Upper lobe of right lung (tissue), 1 donor: ENCODE data around the gene SEBOX. TPM values are rescaled to one million over a fixed set of nuclear protein-coding genes. Genes with fewer than 3 reads are reported as not detected.

ENCODE experiments used
- ATAC-seq: fragments of 200-7000 bp; cut with Tn5 transposase; one replicate; pipeline ENCODE4 v1.9.1; 2020; ENCODE audit warnings: mild to moderate bottlenecking, moderate library complexity
- DNase-seq: peaks from one replicate; pipeline ENCODE4 v3.0.0-alpha.2; 2020
- H3K27ac ChIP-seq: fragments of 200-600 bp; one replicate; pipeline ENCODE4 v1.8.0; 2022
- H3K27me3 ChIP-seq: fragments of 200-600 bp; one replicate; pipeline ENCODE4 v1.8.0; 2022; ENCODE audit warnings: mild to moderate bottlenecking
- H3K36me3 ChIP-seq: fragments of 200-600 bp; one replicate; pipeline ENCODE4 v1.8.0; 2022
- H3K4me1 ChIP-seq: fragments of 200-600 bp; one replicate; pipeline ENCODE4 v1.8.0; 2022
- H3K4me3 ChIP-seq: fragments of 200-600 bp; one replicate; pipeline ENCODE4 v1.8.0; 2022; ENCODE audit warnings: mild to moderate bottlenecking
- H3K9me3 ChIP-seq: fragments of 200-600 bp; one replicate; pipeline ENCODE4 v1.8.0; 2022
- intact Hi-C: fragments of 100-400 bp; cut with DNase I; formaldehyde crosslinking; loops from one replicate; pipeline ENCODE4 v1.11.0; 2022
- total RNA-seq: library from RNA; stranded (reverse); fragmentation: NEBNext Ultra II Directional; extraction: Animal tissue kit (Norgen Biotek cat#: 25700); gene quantifications from one replicate; pipeline ENCODE4 v1.2.1, GENCODE V29; 2021
- TF ChIP-seq, protein P1 (sequence below): fragments of 200-600 bp; IDR thresholded peaks from one replicate; pipeline ENCODE4 v1.8.0; 2022; ENCODE audit warnings: antibody characterized with exemption
- donor health status: DM: no; HTN: yes; CAD: no; lungs with severe emphysema.

SEBOX gene
- total RNA-seq, 1 donor from 2014 or later, result not detected

- no peaks in the 10 kb centered on the region for H3K9me3 ChIP-seq
- TF ChIP-seq, protein P1, sequence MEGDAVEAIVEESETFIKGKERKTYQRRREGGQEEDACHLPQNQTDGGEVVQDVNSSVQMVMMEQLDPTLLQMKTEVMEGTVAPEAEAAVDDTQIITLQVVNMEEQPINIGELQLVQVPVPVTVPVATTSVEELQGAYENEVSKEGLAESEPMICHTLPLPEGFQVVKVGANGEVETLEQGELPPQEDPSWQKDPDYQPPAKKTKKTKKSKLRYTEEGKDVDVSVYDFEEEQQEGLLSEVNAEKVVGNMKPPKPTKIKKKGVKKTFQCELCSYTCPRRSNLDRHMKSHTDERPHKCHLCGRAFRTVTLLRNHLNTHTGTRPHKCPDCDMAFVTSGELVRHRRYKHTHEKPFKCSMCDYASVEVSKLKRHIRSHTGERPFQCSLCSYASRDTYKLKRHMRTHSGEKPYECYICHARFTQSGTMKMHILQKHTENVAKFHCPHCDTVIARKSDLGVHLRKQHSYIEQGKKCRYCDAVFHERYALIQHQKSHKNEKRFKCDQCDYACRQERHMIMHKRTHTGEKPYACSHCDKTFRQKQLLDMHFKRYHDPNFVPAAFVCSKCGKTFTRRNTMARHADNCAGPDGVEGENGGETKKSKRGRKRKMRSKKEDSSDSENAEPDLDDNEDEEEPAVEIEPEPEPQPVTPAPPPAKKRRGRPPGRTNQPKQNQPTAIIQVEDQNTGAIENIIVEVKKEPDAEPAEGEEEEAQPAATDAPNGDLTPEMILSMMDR, result no peak
- H3K36me3 ChIP-seq, result peaks cover 10% of the 10 kb centered on the region
- peaks cover 14% of the 10 kb centered on the region for H3K4me1 ChIP-seq
- DNase-seq (no peak), ATAC-seq (no peak)
- no peaks in the 10 kb centered on the region for H3K27me3 ChIP-seq
- no peak overlapping the region for H3K4me3 ChIP-seq
- intact Hi-C loops, result no loop called here
- no peak overlapping the region for H3K27ac ChIP-seq
These were observed 37.8 kb upstream of the SEBOX start for GRCh38 chr17:28402844-28403243.

DNA sequence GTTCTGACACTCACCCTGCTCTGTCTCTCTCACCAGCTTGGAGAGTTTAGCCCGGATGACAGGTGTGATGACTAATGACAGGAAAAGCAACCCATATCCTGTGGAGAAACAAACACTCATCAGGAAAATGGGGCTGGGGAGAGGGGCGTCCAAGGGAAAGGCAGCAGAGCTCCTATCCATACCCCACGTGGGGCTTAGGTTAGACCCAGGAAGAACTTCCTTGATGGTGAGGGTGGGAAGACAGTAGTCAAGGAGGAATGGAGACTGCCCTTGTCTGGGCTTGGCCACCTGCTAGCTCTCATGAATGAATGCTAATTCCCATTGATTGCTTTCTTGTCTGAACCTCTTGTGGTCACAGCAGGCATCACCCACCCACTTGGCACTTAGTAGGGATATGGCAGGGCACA is 37.2 kb upstream of the SEBOX start:
- Histone ChIP-seq H3K4me1 (peaks cover 14% of the 10 kb centered on the region), H3K27ac (no peak overlapping the region), H3K27me3 (no peaks in the 10 kb centered on the region), H3K9me3 (no peaks in the 10 kb centered on the region), H3K4me3 (no peak overlapping the region), H3K36me3 (peaks cover 10% of the 10 kb centered on the region)
- intact Hi-C loops, result no loop called here
- TF ChIP-seq, protein P1, result no peak
- no peak for ATAC-seq
- no peak for DNase-seq

DNA sequence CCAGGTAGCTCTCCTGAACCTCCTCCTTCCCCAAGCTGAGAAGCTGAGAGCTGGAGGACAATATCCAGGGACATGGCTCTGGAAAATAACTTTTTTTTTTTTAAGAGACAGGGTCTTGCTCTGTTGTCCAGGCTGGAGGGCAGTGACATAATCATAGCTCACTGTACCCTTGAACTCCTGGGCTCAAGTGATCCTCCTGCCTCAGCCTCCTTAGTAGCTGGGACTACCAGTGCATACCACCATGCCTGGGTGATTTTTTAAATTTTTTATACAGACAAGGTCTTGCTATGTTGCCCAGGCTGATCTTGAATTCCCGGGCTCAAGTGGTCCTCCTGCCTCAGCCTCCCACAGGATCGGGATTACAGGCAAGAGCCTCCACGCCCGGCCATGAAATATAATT is 34.8 kb upstream of the SEBOX start:
- Histone ChIP-seq H3K27me3 (no peaks in the 10 kb centered on the region), H3K27ac (no peak overlapping the region), H3K36me3 (peaks cover 20% of the 10 kb centered on the region), H3K4me1 (peaks cover under 1% of the 10 kb centered on the region), H3K4me3 (no peak overlapping the region), H3K9me3 (no peaks in the 10 kb centered on the region)
- no peak for DNase-seq
- TF ChIP-seq, protein P1, result no peak
- intact Hi-C loops, result no loop called here
- ATAC-seq, result no peak

- Histone ChIP-seq H3K9me3 (no peaks in the 10 kb centered on the region), H3K4me1 (no peaks in the 10 kb centered on the region), H3K36me3 (peaks cover 25% of the 10 kb centered on the region), H3K27ac (no peak overlapping the region), H3K4me3 (no peak overlapping the region), H3K27me3 (no peaks in the 10 kb centered on the region)
- ATAC-seq (no peak), DNase-seq (no peak)
- intact Hi-C loops, result no loop called here
- TF ChIP-seq, protein P1, result no peak
These were observed 33.4 kb upstream of the SEBOX start for GRCh38 chr17:28398280-28398981.

DNA sequence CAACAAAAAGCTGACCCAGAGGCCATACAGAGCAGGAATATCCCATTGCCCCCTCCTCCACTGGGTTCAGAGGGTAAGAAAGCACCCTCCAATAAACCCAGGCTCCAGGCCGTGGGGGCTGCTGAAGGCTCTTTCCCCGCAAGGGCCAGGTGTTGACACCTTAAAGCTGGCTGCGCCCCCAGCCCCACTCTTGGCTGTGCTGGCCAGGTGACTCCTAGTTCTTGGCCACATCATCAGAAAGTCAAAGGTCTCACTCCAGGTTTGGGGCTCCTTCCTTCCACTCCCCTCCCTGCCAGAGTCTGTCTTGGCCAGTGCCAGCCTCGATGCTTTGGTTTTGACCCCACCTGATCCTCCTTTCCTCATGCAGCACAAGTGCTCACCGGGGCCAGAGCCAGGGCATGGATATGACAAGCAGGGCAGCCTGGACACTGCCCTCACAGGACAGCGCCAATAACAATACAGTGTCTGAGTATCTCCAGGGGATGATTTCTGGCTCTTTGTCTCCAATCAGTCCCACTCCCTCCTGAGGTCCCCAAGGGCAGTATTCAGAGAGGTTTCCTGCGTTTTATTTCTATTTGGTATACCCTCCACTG is 32.8 kb upstream of the SEBOX start:
- Histone ChIP-seq H3K27ac (no peak overlapping the region), H3K4me1 (no peaks in the 10 kb centered on the region), H3K27me3 (no peaks in the 10 kb centered on the region), H3K36me3 (peaks cover 25% of the 10 kb centered on the region), H3K4me3 (no peak overlapping the region), H3K9me3 (no peaks in the 10 kb centered on the region)
- no peak for ATAC-seq
- TF ChIP-seq, protein P1, result no peak
- no peak for DNase-seq
- intact Hi-C loops, result no loop called here
